Fibroblast of villous mesenchyme (primary cell): ENCODE results near the gene MYBPC3. TPM values are rescaled to one million over a fixed set of nuclear protein-coding genes. Genes with fewer than 3 reads are reported as not detected.

Experiments used
- DNase-seq: peaks from one replicate; pipeline ENCODE4 v3.0.0-alpha.2; 2010; ENCODE audit warnings: low read depth
- H3K4me3 ChIP-seq: 2 replicates; pipeline ENCODE4 v1.5.1; 2011; ENCODE audit warnings: low read depth, mild to moderate bottlenecking, low read length
- CTCF ChIP-seq: IDR thresholded peaks from 2 replicates; pipeline ENCODE4 v1.5.1; 2012; ENCODE audit warnings: low read depth, mild to moderate bottlenecking, low read length; ENCODE audit not compliant: insufficient read depth
- total RNA-seq: library from RNA; depleted of rRNA; stranded (reverse); fragments of >200 nt; gene quantifications from 2 replicates; pipeline ENCODE4 v1.2.3, GENCODE V29; 2012

MYBPC3 gene
- total RNA-seq, 1 donor, result not detected

GRCh38 chr11:47359586-47359985 lies 7.1 kb upstream of the MYBPC3 start:
- no peak overlapping the region for H3K4me3 ChIP-seq
- DNase-seq, result no peak
- no peak for TF ChIP-seq CTCF

GRCh38 chr11:47359162-47359561 lies 6.7 kb upstream of the MYBPC3 start:
- no peak for TF ChIP-seq CTCF
- H3K4me3 ChIP-seq, result no peak overlapping the region
- DNase-seq, result no peak

GRCh38 chr11:47358731-47359051 lies 6.2 kb upstream of the MYBPC3 start:
- TF ChIP-seq CTCF, result no peak
- DNase-seq, result no peak
- no peak overlapping the region for H3K4me3 ChIP-seq

- no peak for DNase-seq
Observed at GRCh38 chr11:47357985-47358730, 5.7 kb upstream of the MYBPC3 start.

GRCh38 chr11:47356998-47357329 lies 4.5 kb upstream of the MYBPC3 start:
- no peak for TF ChIP-seq CTCF
- DNase-seq, result no peak
- no peak overlapping the region for H3K4me3 ChIP-seq

More at GRCh38 chr11:47357985-47358730, 5.7 kb upstream of the MYBPC3 start:
- TF ChIP-seq CTCF, result no peak
- no peak overlapping the region for H3K4me3 ChIP-seq

GRCh38 chr11:47356129-47356997 lies 3.9 kb upstream of the MYBPC3 start:
- no peak for TF ChIP-seq CTCF
- H3K4me3 ChIP-seq, result no peak overlapping the region
- DNase-seq, result no peak
